COR-L47 (cell line): ENCODE measurements around the gene ARF1.
A peak's percentile ranks its signal among the peaks of the same experiment; 100 is the strongest.

Experiments used
- DNase-seq: peaks from one replicate; lab custom pipeline; 2025; lab: John Stamatoyannopoulos, UW

Gene ARF1

DNA sequence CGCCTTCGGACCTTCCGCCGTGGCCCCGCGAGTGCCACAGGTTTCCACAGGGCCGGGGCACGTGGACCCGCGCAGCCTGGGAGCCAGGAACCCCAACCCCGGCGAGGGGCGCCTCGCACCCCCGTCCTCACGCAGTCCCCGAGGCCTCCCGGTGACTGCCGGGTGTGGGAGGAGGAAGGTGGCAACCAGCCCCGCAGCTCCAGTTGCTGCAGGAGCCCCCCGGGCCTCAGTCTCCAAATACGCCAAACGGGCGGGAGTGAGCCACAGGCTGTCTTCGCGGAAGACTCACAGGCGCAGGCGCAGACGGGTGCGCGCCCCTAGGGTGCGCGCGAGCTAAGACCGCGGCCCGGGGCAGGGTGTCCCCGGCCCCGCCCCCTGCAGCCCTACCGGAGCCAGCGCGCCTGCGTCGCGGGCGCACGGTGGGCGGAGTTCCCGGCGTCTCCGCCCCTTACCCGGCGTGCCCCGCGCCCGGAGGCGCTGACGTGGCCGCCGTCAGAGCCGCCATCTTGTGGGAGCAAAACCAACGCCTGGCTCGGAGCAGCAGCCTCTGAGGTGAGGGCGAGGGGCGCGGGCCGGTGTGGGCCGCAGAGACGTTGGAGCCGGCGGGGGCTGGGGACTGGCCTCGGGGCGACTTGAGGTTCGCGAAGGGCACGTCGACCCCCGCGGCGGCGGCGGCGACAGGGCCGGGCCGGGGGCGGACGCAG lies at the start of gene ARF1:
Gene ARF1, plus strand, starts transcription at position 495 of the 704 bp plus-strand sequence. CDS start 14,407 bp downstream, outside the sequence.
- DNase-seq: peak; percentile 90

DNA sequence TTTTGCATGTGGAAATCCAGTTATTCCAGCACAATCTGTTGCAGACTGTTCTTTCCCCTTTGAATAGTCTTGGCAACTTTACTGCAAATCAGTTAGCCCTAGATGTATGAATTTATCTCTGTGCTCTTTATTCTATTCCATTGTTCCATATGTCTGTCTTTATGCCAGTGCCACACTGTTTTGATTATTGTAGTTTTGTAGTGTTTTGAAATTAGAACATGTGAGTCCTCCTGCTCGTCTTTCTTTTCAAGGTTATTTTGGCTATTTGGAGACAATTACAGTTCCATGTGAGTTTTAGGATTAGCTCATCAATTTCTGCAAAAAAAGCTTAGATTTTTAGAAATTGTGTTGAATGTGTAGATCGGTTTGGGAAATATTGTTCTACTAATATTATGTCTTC lies 49.1 kb upstream of the ARF1 start:
- DNase-seq: no peak

DNA sequence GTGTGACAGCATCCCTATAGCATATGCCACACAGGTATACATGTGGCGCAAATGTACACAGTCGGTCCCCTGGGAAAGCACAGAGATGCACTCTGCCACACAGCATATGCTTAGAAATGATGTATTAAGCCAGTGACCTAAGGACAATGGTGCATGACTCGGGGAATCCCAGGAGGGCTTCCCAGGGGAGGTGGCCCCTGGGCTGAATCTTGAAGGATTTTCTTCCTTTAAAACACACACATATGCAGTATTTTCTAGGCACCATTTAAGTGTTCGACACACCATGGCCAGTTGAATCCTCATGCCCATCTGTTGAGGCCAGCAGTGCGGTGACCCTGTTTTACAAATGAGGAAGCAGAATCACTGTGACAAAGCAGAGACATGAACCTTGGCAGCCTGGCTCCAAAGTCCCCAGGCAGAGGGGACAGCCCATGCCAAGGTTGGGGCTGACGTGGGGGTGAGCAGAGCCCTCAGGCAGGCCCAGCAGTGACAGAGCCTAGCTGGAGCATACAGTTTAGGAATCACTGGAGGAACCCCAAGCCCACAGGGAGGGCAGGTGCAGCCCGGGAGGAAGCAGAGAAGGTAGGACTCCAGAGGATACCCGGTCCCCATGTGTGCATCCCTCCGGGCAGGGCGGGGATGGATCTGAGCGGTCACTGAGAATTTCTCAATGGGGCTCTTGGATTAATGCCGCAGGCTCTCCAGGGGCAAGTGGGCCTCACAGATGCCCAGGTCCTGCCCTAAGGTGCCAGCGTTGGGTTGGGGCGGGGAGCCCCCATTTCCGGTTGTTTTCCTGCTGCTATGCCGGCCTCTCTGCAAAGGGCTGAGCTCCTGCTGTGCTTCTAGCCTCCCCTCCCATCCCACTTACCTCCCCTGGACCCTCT lies 47.3 kb upstream of the ARF1 start:
- no peak for DNase-seq

DNA sequence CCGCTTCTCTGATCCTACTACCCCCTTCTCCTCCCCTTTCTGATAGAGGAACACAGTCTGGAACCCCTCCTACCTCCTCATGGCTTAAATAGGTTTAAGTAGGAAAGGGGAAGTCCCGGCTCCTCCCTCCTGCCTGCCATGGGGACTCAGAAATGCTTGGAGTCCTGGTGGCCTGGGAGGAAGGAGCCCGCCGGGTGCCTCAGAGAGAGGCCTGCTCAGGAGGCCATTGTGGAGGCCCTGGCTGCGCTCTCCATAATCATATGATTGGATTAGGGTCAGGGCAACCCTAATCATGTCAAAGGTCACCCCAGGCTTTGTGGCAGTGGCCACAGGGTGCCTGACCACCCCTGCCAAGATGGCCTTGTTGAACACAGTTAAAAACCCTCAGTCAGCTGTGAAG lies 46.7 kb upstream of the ARF1 start:
- no peak for DNase-seq

DNA sequence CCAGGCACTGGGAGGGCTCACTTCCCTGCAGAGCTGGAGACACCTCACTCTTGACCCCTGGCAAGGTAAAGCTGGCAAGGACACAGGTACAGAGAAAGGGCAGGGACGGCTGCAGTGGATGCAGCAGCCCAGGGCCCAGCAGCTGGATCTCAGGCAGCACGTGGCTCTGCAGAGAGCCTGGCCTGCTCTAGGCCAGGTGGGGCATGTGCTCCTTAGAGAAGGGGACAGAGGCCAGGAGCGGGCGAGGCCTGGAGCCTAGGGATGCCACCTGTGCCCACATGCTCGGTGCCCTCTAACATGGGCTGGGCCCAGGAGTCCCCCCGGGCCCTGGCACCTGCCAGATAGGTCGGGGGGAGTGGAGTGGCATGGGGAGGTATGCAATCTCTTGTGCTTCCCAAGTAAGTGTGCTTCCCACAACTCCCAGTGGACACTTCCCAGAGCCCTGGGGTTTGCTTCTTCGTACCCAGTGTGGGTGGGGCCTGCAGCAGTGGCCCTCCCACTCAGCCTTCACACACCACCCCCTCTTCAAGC lies 45.7 kb upstream of the ARF1 start:
- DNase-seq: no peak

DNA sequence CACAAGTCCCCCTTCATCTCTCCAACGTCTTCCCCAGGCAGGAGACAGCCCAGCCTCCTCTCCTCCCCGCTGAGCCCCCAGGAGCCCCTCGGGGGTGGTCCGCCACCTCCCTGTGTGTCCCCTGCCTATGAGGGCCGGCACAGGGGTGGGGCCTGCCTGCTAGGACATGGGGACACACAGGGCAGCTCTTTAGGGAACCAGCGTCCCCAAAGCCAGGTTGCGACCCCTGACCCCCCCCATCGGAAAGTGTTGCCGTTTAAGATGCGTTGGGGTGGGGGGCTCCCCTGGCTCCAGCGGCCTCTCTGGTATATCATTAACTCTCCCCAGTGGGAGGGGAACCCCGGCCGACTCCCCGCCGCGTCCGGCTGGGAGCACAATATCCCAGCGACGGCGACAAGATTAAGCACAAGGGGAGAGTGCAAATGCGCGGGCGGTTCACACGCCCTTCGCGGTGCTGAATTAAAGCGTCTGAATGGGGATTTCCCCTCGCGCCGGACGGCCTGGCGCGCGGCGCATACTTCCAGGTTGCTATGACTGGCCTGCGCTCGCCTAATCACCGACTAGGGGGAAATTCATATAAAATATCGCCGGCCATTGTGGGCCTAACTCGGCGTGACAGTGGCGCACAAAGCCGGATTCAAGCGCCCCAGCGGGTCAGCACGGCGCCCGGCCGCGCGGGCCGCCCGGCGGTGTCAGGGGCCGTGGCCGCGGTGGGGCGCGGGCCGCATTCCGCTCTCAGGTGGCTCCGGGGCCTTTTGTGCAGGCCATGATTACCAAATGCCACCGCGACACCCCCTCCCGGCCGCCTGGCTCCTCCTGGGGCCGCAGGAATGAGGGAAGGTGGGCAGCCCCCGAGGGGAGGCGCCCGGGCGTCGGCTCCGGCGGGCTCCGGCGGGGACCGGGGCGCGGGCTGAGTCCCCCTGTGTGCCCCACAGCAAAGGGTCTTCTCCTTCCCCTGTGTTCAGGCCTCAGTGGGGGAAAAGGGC lies 44.8 kb upstream of the ARF1 start:
- DNase-seq: no peak

GRCh38 chr1:228038387-228039005 lies 44.0 kb upstream of the ARF1 start:
- no peak for DNase-seq

DNA sequence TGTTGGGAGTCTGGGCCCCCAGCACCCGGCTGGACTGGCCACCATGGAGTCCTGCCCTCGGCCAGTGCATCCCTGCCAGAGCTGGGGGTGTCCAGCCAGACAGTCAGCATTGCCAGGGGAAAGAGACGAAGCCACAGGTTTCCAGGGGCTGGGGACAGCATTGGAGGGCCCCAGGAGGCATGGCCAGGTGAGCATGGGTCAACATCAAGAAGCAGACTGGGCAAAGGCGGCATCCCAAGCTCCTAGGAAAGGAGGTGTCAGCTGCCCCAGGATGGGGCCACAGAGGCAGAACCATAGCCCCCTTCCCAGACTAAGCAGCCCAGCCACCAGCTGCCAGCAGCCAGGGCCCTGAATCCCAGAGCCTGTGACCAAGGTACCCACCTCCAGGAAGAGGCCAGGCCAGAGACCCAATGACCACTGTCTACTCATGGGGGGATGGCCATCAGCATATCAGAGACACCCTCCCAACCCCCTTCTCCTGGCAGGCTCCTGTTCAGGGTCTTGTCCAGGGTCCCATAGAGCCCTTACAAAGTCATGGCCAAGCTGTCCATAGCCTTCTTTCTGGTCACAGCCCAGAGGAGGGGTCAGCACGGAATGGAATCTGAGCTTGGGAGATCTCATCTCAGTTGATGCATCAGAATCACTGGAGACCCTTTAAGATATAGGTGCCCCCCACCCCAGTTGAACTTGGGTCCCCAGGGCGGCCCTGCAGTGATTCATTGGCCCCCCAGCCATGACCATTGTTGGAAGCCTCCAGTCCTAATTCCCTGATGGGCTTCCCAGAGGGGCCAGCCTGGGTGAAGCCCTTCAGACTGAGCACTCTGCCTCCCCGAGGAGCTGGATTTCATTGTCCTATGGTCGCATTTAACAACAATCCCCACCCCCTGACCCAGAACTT lies 43.3 kb upstream of the ARF1 start:
- no peak for DNase-seq

- DNase-seq: no peak
These were observed 42.5 kb upstream of the ARF1 start for GRCh38 chr1:228039986-228040385.

DNA sequence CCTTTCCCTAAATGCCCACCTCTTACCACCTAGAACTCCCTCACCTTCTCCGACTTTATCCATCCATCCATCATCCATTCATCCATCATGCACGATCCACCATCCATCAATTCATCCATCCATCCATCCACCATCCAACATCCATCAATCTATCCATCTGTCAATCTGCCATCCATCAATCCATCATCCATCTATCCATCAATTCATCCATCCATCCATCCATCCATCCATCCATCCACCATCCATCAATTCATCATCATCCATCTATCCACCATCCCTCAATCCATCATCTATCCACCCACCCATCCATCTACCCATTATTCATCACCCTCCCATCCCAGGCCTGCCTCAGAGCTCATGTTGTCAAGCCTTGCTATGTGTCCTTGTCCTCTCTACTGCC lies 41.2 kb upstream of the ARF1 start:
- no peak for DNase-seq

DNA sequence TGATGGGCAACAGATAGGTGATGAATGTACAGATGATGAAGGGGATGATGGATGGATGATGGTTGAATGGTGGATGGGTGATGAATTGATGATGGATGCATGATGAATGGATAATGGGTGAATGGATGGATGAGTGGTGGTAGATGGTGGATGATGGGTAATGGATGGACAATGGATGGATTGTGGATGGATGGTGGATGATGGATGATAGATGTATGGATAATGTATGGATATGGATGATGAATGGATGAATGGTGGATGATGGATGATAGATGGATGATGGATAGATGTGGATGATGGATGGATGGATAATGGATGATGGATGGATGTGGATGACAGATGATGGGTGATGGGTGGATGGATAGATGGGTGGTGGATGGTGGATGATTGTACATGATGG lies 40.0 kb upstream of the ARF1 start:
- no peak for DNase-seq

- no peak for DNase-seq
These were observed 39.1 kb upstream of the ARF1 start for GRCh38 chr1:228043281-228043848.

- no peak for DNase-seq
These were observed 37.5 kb upstream of the ARF1 start for GRCh38 chr1:228044961-228045360.

- DNase-seq: no peak
These were observed 37.1 kb upstream of the ARF1 start for GRCh38 chr1:228045405-228045804.

DNA sequence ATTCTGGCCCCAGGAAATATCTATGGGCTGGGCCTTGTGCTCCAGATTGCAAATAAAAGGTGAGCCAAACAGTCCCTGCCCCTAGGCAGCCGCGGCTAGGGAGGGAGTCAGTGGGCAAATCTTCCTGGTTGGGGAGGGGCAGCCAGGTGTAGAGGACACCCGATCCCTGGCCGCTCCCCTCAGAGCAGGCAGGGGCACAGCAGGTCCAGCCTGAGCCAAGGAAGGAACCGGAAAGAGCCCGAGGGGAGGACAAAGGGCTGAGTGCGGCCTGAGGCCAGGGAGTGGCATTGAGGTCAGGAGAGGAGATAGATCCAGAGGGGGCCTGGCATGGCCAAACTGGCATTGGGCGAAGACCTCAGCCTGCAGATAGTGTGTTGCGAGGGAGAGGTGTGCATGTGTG lies 36.6 kb upstream of the ARF1 start:
- DNase-seq: no peak

DNA sequence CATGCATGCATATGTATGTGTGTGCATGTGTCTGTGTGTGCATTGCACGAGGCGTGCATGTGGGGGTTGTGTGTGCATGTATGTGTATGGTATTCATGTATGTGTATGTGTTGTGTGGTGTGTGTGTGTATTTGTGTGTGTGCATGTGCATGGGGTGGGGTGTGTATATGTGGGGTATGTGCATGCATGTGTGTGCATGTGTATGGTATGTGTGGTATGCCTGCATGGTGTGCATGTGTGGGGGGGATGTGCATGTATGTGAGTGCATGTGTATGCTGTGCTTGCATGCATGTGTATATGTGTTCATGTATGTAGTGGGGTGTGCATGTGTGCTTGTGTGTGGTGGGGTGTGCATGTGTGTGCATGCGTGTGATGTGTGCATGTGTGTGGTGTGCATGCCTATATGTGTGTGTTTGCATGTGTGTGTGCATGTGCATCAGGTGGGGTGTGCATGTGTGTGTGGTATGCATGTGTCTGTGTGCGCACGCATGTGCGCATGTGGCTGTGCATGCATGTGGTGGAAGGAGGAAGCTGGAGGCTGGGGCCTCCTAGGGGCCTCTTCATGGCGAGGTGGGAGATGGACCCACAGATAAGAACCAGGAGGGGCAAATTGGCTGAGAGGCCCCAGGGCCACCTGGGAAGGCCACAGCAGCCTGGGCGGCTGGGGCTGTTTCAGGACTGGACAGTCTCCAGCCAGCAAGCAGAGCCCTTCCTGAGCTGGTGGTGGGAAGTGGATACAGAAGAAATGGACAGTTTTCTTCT lies 35.9 kb upstream of the ARF1 start:
- DNase-seq: no peak

GRCh38 chr1:228047183-228047466 lies 35.4 kb upstream of the ARF1 start:
- no peak for DNase-seq

DNA sequence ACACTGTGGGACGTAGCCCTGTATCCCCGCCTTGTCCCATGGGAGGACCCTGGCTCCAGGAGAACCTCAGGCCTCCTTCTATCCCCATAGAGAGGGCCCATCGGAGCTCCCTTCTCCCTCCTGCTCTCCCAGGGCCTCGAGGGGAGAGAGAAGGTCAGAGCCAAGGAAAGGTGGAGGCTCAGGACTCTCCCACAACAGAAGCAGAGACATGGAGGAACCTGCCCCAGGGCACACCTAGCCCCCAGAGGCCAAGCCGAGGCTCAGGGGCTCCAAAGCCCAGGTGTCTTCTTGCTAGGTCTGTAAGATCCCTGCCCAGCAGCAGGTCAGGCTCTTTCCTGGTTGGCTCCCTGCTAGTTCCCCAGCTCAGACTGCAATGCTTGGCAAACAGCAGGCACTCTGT lies 34.4 kb upstream of the ARF1 start:
- no peak for DNase-seq

GRCh38 chr1:228048659-228049298 lies 33.7 kb upstream of the ARF1 start:
- DNase-seq: no peak
